Measurements from ENCODE around the gene SPSB4. TPM values are rescaled to one million over a fixed set of nuclear protein-coding genes. Genes with fewer than 3 reads are reported as not detected.

Gene SPSB4
- total and polyA plus RNA-seq, 4 donors, result 0.19 to 1.9 (median 0.87) TPM

DNA sequence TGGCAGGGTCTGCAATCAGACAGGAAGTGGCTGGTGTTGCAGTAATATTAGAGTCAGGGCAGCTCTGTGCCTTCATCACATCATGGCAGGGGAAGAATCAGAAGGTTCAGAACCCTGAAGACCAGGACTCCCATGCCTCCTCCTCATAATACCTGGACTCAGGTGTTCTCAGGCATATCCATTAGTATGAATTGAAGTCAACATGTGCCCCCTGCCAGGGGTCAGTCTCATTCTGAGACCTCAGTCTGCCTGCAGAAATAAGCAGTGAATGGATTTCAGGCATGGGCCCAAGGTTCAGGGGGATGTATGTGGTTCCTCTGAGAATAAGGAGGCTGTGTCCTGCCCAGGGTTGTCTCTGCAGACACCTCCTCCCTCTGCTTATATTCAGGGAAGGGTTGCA, 74.2 kb downstream of the SPSB4 start:
- H3K27me3 ChIP-seq (ENCODE audit: control insufficient read depth in 4 of 4, insufficient read depth in 4 of 4, low read length in 3 of 4), result peaks cover 0 to 3% (median under 1%) of the 10 kb centered on the region in 4 donors
- no peak overlapping the region for H3K9ac ChIP-seq (ENCODE audit: low read depth in 1 of 2, low read length in 2 of 2)
- no peak overlapping the region for H3K27ac ChIP-seq (ENCODE audit: low read depth in 1 of 2, low read length in 2 of 2)
- no peaks in the 10 kb centered on the region for H3K9me3 ChIP-seq (ENCODE audit: control insufficient read depth in 4 of 4, low read length in 3 of 4)
- no peak overlapping the region for H3K4me3 ChIP-seq (ENCODE audit: low read depth in 1 of 3, low read length in 3 of 3)
- no peak for DNase-seq (ENCODE audit: low spot score)
- TF ChIP-seq GABPA (IDR thresholded peaks at IDR 0.05 in 1 of 2, conservative IDR thresholded peaks at IDR 0.05 in 1 of 2), result no peak
- TF ChIP-seq, protein P1, sequence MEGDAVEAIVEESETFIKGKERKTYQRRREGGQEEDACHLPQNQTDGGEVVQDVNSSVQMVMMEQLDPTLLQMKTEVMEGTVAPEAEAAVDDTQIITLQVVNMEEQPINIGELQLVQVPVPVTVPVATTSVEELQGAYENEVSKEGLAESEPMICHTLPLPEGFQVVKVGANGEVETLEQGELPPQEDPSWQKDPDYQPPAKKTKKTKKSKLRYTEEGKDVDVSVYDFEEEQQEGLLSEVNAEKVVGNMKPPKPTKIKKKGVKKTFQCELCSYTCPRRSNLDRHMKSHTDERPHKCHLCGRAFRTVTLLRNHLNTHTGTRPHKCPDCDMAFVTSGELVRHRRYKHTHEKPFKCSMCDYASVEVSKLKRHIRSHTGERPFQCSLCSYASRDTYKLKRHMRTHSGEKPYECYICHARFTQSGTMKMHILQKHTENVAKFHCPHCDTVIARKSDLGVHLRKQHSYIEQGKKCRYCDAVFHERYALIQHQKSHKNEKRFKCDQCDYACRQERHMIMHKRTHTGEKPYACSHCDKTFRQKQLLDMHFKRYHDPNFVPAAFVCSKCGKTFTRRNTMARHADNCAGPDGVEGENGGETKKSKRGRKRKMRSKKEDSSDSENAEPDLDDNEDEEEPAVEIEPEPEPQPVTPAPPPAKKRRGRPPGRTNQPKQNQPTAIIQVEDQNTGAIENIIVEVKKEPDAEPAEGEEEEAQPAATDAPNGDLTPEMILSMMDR (IDR thresholded peaks at IDR 0.05; ENCODE audit: low read depth, low read length, missing input control), result no peak
- TF ChIP-seq, protein P2, sequence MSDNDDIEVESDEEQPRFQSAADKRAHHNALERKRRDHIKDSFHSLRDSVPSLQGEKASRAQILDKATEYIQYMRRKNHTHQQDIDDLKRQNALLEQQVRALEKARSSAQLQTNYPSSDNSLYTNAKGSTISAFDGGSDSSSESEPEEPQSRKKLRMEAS (IDR thresholded peaks at IDR 0.05), result no peak
- no peak for TF ChIP-seq TAF1 (conservative IDR thresholded peaks at IDR 0.05)
- TF ChIP-seq, protein P3, sequence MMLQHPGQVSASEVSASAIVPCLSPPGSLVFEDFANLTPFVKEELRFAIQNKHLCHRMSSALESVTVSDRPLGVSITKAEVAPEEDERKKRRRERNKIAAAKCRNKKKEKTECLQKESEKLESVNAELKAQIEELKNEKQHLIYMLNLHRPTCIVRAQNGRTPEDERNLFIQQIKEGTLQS (IDR thresholded peaks at IDR 0.05), result no peak
- TF ChIP-seq FOXA2 (IDR thresholded peaks at IDR 0.05), result no peak
- TF ChIP-seq, protein P4, sequence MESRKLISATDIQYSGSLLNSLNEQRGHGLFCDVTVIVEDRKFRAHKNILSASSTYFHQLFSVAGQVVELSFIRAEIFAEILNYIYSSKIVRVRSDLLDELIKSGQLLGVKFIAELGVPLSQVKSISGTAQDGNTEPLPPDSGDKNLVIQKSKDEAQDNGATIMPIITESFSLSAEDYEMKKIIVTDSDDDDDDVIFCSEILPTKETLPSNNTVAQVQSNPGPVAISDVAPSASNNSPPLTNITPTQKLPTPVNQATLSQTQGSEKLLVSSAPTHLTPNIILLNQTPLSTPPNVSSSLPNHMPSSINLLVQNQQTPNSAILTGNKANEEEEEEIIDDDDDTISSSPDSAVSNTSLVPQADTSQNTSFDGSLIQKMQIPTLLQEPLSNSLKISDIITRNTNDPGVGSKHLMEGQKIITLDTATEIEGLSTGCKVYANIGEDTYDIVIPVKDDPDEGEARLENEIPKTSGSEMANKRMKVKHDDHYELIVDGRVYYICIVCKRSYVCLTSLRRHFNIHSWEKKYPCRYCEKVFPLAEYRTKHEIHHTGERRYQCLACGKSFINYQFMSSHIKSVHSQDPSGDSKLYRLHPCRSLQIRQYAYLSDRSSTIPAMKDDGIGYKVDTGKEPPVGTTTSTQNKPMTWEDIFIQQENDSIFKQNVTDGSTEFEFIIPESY (IDR thresholded peaks at IDR 0.05), result no peak
- no peaks in the 10 kb centered on the region for H3K36me3 ChIP-seq (ENCODE audit: control insufficient read depth in 4 of 4, insufficient read depth in 3 of 4, low read depth in 1 of 4, low read length in 3 of 4)
- no peaks in the 10 kb centered on the region for H3K4me1 ChIP-seq (ENCODE audit: control insufficient read depth in 4 of 4, insufficient read depth in 4 of 4, low read length in 3 of 4)

DNA sequence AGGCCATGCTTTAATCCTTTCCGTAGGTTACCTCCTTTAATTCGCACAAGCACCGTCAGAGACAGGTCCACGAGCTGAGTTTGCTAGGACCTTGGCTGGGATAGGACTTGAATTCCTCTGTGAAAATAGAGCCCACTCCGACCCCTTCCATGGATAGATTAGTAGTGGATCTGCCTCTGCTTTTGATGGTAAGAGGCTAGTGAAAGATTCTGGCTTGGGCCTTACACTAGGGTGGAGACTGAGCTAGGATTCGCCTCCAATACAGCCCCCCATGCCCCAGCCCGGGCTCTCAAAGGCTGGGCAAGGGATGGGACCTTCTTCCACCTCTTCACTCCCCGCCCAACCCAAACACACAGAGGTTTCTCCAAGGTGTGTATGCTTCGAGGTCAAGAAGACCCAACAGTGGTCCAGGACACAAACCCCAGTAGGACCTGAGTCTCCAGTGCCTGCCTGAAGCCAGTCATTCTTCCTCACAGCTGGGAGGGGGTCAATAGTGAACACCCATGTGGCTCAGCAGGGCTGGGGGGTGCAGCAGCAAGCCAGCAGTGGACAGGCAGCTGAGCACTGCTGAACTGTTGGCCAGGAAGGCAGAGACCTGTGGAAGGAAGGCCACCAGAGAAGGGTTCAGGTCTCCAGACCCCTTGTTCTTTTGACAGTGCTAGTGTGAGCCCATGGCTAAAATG, 75.7 kb downstream of the SPSB4 start:
- H3K36me3 ChIP-seq (ENCODE audit: control insufficient read depth in 4 of 4, insufficient read depth in 3 of 4, low read depth in 1 of 4, low read length in 3 of 4), result no peaks in the 10 kb centered on the region
- 86% methylated on average over 9 of the region's 9 CpGs for WGBS
- no peaks in the 10 kb centered on the region for H3K4me1 ChIP-seq (ENCODE audit: control insufficient read depth in 4 of 4, insufficient read depth in 4 of 4, low read length in 3 of 4)
- peak; percentile 4 for DNase-seq (ENCODE audit: low spot score)
- H3K9me3 ChIP-seq (ENCODE audit: control insufficient read depth in 4 of 4, low read length in 3 of 4), result peaks cover 0 to 5% (median under 1%) of the 10 kb centered on the region in 4 donors
- no peak overlapping the region for H3K9ac ChIP-seq (ENCODE audit: low read depth in 1 of 2, low read length in 2 of 2)
- no peak overlapping the region for H3K4me3 ChIP-seq (ENCODE audit: low read depth in 1 of 3, low read length in 3 of 3)
- peaks cover 0 to 3% (median under 1%) of the 10 kb centered on the region in 4 donors for H3K27me3 ChIP-seq (ENCODE audit: control insufficient read depth in 4 of 4, insufficient read depth in 4 of 4, low read length in 3 of 4)
- H3K27ac ChIP-seq (ENCODE audit: low read depth in 1 of 2, low read length in 2 of 2), result no peak overlapping the region
- TF ChIP-seq, protein P1 (IDR thresholded peaks at IDR 0.05; ENCODE audit: low read depth, low read length, missing input control), result no peak
- TF ChIP-seq EGR1 (IDR thresholded peaks at IDR 0.05; ENCODE audit: low read depth in 2 of 2) (no peak), JUND (IDR thresholded peaks at IDR 0.05) (no peak), TAF1 (conservative IDR thresholded peaks at IDR 0.05) (no peak), RXRA (IDR thresholded peaks at IDR 0.05) (no peak), YY1 (IDR thresholded peaks at IDR 0.05) (no peak), FOXA2 (IDR thresholded peaks at IDR 0.05) (no peak), HNF4G (IDR thresholded peaks at IDR 0.05) (no peak), NR2F2 (IDR thresholded peaks at IDR 0.05) (no peak)
- TF ChIP-seq, protein P2 (IDR thresholded peaks at IDR 0.05), result no peak

Measured in liver (tissue), 9 donors.